ENCODE data around the gene DYDC2.

DNA sequence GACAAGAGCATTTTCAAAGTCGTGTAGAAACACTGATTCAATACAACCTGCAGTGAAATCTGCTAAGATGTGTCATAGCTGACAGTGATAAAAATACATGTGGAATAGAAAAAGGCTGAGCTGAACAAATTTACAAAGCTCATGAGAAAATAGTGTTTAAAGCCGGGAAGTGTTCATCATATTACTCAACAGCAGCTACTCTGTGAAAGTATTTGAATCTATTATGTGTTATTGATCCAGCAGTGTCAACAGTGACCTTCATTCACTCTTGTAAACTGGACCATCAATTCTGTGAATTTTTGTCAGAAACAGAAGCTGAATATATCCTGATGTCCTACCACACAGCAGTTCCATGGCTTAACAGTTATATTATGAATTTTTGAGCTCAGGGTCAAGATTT, 11.7 kb upstream of the DYDC2 start:
- TF ChIP-seq, protein P1, sequence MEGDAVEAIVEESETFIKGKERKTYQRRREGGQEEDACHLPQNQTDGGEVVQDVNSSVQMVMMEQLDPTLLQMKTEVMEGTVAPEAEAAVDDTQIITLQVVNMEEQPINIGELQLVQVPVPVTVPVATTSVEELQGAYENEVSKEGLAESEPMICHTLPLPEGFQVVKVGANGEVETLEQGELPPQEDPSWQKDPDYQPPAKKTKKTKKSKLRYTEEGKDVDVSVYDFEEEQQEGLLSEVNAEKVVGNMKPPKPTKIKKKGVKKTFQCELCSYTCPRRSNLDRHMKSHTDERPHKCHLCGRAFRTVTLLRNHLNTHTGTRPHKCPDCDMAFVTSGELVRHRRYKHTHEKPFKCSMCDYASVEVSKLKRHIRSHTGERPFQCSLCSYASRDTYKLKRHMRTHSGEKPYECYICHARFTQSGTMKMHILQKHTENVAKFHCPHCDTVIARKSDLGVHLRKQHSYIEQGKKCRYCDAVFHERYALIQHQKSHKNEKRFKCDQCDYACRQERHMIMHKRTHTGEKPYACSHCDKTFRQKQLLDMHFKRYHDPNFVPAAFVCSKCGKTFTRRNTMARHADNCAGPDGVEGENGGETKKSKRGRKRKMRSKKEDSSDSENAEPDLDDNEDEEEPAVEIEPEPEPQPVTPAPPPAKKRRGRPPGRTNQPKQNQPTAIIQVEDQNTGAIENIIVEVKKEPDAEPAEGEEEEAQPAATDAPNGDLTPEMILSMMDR (IDR thresholded peaks at IDR 0.05; ENCODE audit: low read length): no peak
- TF ChIP-seq EZH2 (optimal IDR thresholded peaks at IDR 0.05; ENCODE audit: low read depth, low read length): no peak

All from MM.1S (cell line).